Karpas-422 (cell line): ENCODE measurements around the gene FANCE. TPM values are rescaled to one million over a fixed set of nuclear protein-coding genes. Genes with fewer than 3 reads are reported as not detected.

Experiments
- DNase-seq: peaks from one replicate; pipeline ENCODE4 v3.0.0-alpha.2; 2015
- H2AFZ ChIP-seq: fragments of 200-600 bp; sonication (generic); 2 replicates; pipeline ENCODE4 v1.6.1; 2014; ENCODE audit warnings: antibody characterized with exemption, low read length, mixed read lengths
- H3K27ac ChIP-seq: fragments of 200-600 bp; sonication (generic); 2 replicates; pipeline ENCODE4 v1.5.1; 2014; ENCODE audit warnings: mild to moderate bottlenecking, low read length, moderate library complexity
- H3K27me3 ChIP-seq: fragments of 200-600 bp; sonication (generic); 2 replicates; pipeline ENCODE4 v1.6.1; 2014; ENCODE audit warnings: low read length, mixed read lengths
- H3K36me3 ChIP-seq: fragments of 200-600 bp; sonication (generic); 2 replicates; pipeline ENCODE4 v1.6.1; 2014; ENCODE audit warnings: low read length, mixed read lengths; ENCODE audit not compliant: insufficient read depth
- H3K4me1 ChIP-seq: fragments of 200-600 bp; sonication (generic); 2 replicates; pipeline ENCODE4 v1.6.1; 2014; ENCODE audit warnings: mild to moderate bottlenecking, low read length, mixed read lengths
- H3K4me2 ChIP-seq: fragments of 200-600 bp; sonication (generic); 2 replicates; pipeline ENCODE4 v1.6.1; 2014; ENCODE audit warnings: low read length, low read depth, mild to moderate bottlenecking; ENCODE audit not compliant: poor library complexity, severe bottlenecking
- H3K4me3 ChIP-seq: fragments of 200-600 bp; sonication (generic); 2 replicates; pipeline ENCODE4 v1.5.1; 2014; ENCODE audit warnings: mild to moderate bottlenecking, antibody characterized with exemption, low read length, mixed read lengths
- H3K79me2 ChIP-seq: fragments of 200-600 bp; sonication (generic); 2 replicates; pipeline ENCODE4 v1.6.1; 2014; ENCODE audit warnings: mild to moderate bottlenecking, low read length, mixed read lengths
- H3K9ac ChIP-seq: fragments of 200-600 bp; sonication (generic); 2 replicates; pipeline ENCODE4 v1.6.0; 2014; ENCODE audit warnings: low read length
- H3K9me2 ChIP-seq: fragments of 200-600 bp; sonication (generic), shearing (Covaris generic); replicated peaks from 2 replicates; pipeline ENCODE4 v1.6.0; 2014; ENCODE audit warnings: mild to moderate bottlenecking, low read length, moderate library complexity; ENCODE audit not compliant: insufficient read depth
- H3K9me3 ChIP-seq: fragments of 300-700, 200-600 bp; sonication (generic); 2 replicates; pipeline ENCODE4 v1.6.1; 2014; ENCODE audit warnings: low read length, mixed read lengths
- H4K20me1 ChIP-seq: fragments of 200-600 bp; sonication (generic); 2 replicates; pipeline ENCODE4 v1.6.1; 2014; ENCODE audit warnings: mild to moderate bottlenecking, antibody characterized with exemption, low read length, low read depth; ENCODE audit not compliant: insufficient read depth
- total RNA-seq: library from RNA; depleted of rRNA; stranded (reverse); fragments of >200 nt; shearing (Covaris generic); gene quantifications from 2 replicates; pipeline ENCODE4 v1.2.3, GENCODE V29; 2014; ENCODE audit warnings: low replicate concordance; rRNA removed

FANCE gene
- 9.8 and 14.8 TPM in 2 replicates for total RNA-seq

GRCh38 chr6:35452183-35453090 is at the start of gene FANCE:
FANCE (plus strand) TSS chr6:35452338; CDS start chr6:35452546, 208 bp downstream.
- Histone ChIP-seq H4K20me1 (no peaks in the 10 kb centered on the region), H3K79me2 (peaks cover 13% of the 10 kb centered on the region), H3K4me2 (peak within 1 kb of the TSS; percentile 84), H3K4me1 (peaks cover 33% of the 10 kb centered on the region), H3K9me2 (no peaks in the 10 kb centered on the region), H2AFZ (peak within 1 kb of the TSS; percentile 51; the same call in 1 of the 2 replicates), H3K27ac (0 out of 2 replicates have a peak within 1 kb of the TSS, but pooled peaks have one; percentile 23), H3K27me3 (no peaks in the 10 kb centered on the region), H3K36me3 (no peaks in the 10 kb centered on the region), H3K4me3 (peak within 1 kb of the TSS; percentile 78), H3K9ac (peak within 1 kb of the TSS; percentile 78), H3K9me3 (no peaks in the 10 kb centered on the region)
- DNase-seq: peak; percentile 96

- no peak overlapping the region for H3K4me2 ChIP-seq
- H2AFZ ChIP-seq: no peak overlapping the region
- no peaks in the 10 kb centered on the region for H4K20me1 ChIP-seq
- no peaks in the 10 kb centered on the region for H3K36me3 ChIP-seq
- no peaks in the 10 kb centered on the region for H3K9me2 ChIP-seq
- H3K27ac ChIP-seq: no peak overlapping the region
- H3K4me3 ChIP-seq: no peak overlapping the region
- no peaks in the 10 kb centered on the region for H3K4me1 ChIP-seq
- H3K9me3 ChIP-seq: no peaks in the 10 kb centered on the region
- H3K9ac ChIP-seq: no peak overlapping the region
- no peaks in the 10 kb centered on the region for H3K79me2 ChIP-seq
- no peak for DNase-seq
- H3K27me3 ChIP-seq: no peaks in the 10 kb centered on the region
These were observed 49.3 kb upstream of the FANCE start for GRCh38 chr6:35402856-35403191.

GRCh38 chr6:35403544-35404442 is 48.3 kb upstream of the FANCE start:
- Histone ChIP-seq H3K4me1 (no peaks in the 10 kb centered on the region), H2AFZ (no peak overlapping the region), H3K27ac (no peak overlapping the region), H4K20me1 (no peaks in the 10 kb centered on the region), H3K4me2 (no peak overlapping the region), H3K36me3 (no peaks in the 10 kb centered on the region), H3K27me3 (no peaks in the 10 kb centered on the region), H3K4me3 (no peak overlapping the region), H3K79me2 (no peaks in the 10 kb centered on the region), H3K9ac (no peak overlapping the region), H3K9me2 (no peaks in the 10 kb centered on the region), H3K9me3 (no peaks in the 10 kb centered on the region)
- no peak for DNase-seq

GRCh38 chr6:35406711-35407485 is 45.2 kb upstream of the FANCE start:
- Histone ChIP-seq H3K27ac (no peak overlapping the region), H3K36me3 (no peaks in the 10 kb centered on the region), H2AFZ (no peak overlapping the region), H4K20me1 (no peaks in the 10 kb centered on the region), H3K9ac (no peak overlapping the region), H3K9me2 (no peaks in the 10 kb centered on the region), H3K4me1 (peaks cover 5% of the 10 kb centered on the region; the same call in 1 of the 2 replicates), H3K4me2 (no peak overlapping the region), H3K79me2 (no peaks in the 10 kb centered on the region), H3K27me3 (no peaks in the 10 kb centered on the region), H3K9me3 (no peaks in the 10 kb centered on the region), H3K4me3 (no peak overlapping the region)
- no peak for DNase-seq

- Histone ChIP-seq H3K4me2 (no peak overlapping the region), H3K79me2 (no peaks in the 10 kb centered on the region), H3K9me2 (no peaks in the 10 kb centered on the region), H4K20me1 (no peaks in the 10 kb centered on the region), H3K4me3 (no peak overlapping the region), H3K27me3 (no peaks in the 10 kb centered on the region), H3K9ac (no peak overlapping the region), H3K27ac (no peak overlapping the region), H3K36me3 (no peaks in the 10 kb centered on the region), H3K9me3 (no peaks in the 10 kb centered on the region), H2AFZ (no peak overlapping the region), H3K4me1 (peaks cover 5% of the 10 kb centered on the region; the same call in 1 of the 2 replicates)
- DNase-seq: no peak
These were observed 42.9 kb upstream of the FANCE start for GRCh38 chr6:35409245-35409644.

GRCh38 chr6:35410131-35410530 is 42.0 kb upstream of the FANCE start:
- no peaks in the 10 kb centered on the region for H3K27me3 ChIP-seq
- H3K9ac ChIP-seq: no peak overlapping the region
- no peaks in the 10 kb centered on the region for H4K20me1 ChIP-seq
- peaks cover 7% of the 10 kb centered on the region for H3K4me1 ChIP-seq
- DNase-seq: no peak
- H3K9me3 ChIP-seq: no peaks in the 10 kb centered on the region
- H3K4me3 ChIP-seq: no peak overlapping the region
- no peaks in the 10 kb centered on the region for H3K79me2 ChIP-seq
- H3K27ac ChIP-seq: no peak overlapping the region
- no peak overlapping the region for H2AFZ ChIP-seq
- no peaks in the 10 kb centered on the region for H3K9me2 ChIP-seq
- no peaks in the 10 kb centered on the region for H3K36me3 ChIP-seq
- H3K4me2 ChIP-seq: no peak overlapping the region

- no peak overlapping the region for H2AFZ ChIP-seq
- H3K27ac ChIP-seq: no peak overlapping the region
- peaks cover 7% of the 10 kb centered on the region for H3K4me1 ChIP-seq
- H3K36me3 ChIP-seq: no peaks in the 10 kb centered on the region
- H3K27me3 ChIP-seq: no peaks in the 10 kb centered on the region
- no peak overlapping the region for H3K4me3 ChIP-seq
- no peaks in the 10 kb centered on the region for H3K79me2 ChIP-seq
- H3K4me2 ChIP-seq: no peak overlapping the region
- no peak overlapping the region for H3K9ac ChIP-seq
- H3K9me3 ChIP-seq: no peaks in the 10 kb centered on the region
- no peak for DNase-seq
- H4K20me1 ChIP-seq: no peaks in the 10 kb centered on the region
- no peaks in the 10 kb centered on the region for H3K9me2 ChIP-seq
These were observed 41.1 kb upstream of the FANCE start for GRCh38 chr6:35411066-35411465.
